ENCODE data around the gene OR1F1. TPM values are rescaled to one million over a fixed set of nuclear protein-coding genes. Genes with fewer than 3 reads are reported as not detected.
"Not testable (repeated sequence)": the region's sequence is repeated elsewhere in the genome, so short reads cannot be mapped to it uniquely, and the experiment has no call there.

Gene OR1F1
- polyA plus RNA-seq, 10 donors, result not detected

GRCh38 chr16:3150346-3151218 lies 37.4 kb upstream of the OR1F1 start:
- peak; percentile 97 to 98 (median 97) for DNase-seq

GRCh38 chr16:3152027-3152276 lies 36.1 kb upstream of the OR1F1 start:
- no peak for DNase-seq

- DNase-seq, result peak; percentile 92 to 96 (median 93)
Observed at GRCh38 chr16:3152277-3152990, 35.6 kb upstream of the OR1F1 start.

- no peak for DNase-seq
Observed at GRCh38 chr16:3152991-3153368, 35.0 kb upstream of the OR1F1 start.

- no peak for DNase-seq
Observed at GRCh38 chr16:3155181-3155580, 32.8 kb upstream of the OR1F1 start.

- DNase-seq, result no peak
Observed at GRCh38 chr16:3155972-3156371, 32.0 kb upstream of the OR1F1 start.

- peak; percentile 86 to 93 (median 89) for DNase-seq
Observed at GRCh38 chr16:3157229-3158025, 30.6 kb upstream of the OR1F1 start.

GRCh38 chr16:3158026-3158509 lies 29.9 kb upstream of the OR1F1 start:
- DNase-seq, result peak in 2 of 3 donors; percentile 34 to 68

- peak; percentile 70 to 88 (median 80) for DNase-seq
Observed at GRCh38 chr16:3158510-3159314, 29.3 kb upstream of the OR1F1 start.

- DNase-seq, result no peak
Observed at GRCh38 chr16:3161235-3162018, 26.6 kb upstream of the OR1F1 start.

GRCh38 chr16:3164121-3164991 lies 23.6 kb upstream of the OR1F1 start:
- DNase-seq, result no peak

GRCh38 chr16:3165111-3165822 lies 22.7 kb upstream of the OR1F1 start:
- no peak for DNase-seq

- no peak for DNase-seq
Observed at GRCh38 chr16:3166505-3166886, 21.5 kb upstream of the OR1F1 start.

- not testable (repeated sequence) for DNase-seq
Observed at GRCh38 chr16:3168729-3169128, 19.3 kb upstream of the OR1F1 start.

GRCh38 chr16:3170440-3171180 lies 17.4 kb upstream of the OR1F1 start:
- DNase-seq, result no peak

GRCh38 chr16:3171181-3171854 lies 16.7 kb upstream of the OR1F1 start:
- no peak for DNase-seq

- no peak for DNase-seq
Observed at GRCh38 chr16:3171855-3172593, 16.0 kb upstream of the OR1F1 start.

All from muscle of back (tissue), 11 donors.